Measurements from ENCODE around the gene PSORS1C1.
A peak's percentile ranks its signal among the peaks of the same experiment; 100 is the strongest.
"Not testable (repeated sequence)": the region's sequence is repeated elsewhere in the genome, so short reads cannot be mapped to it uniquely, and the experiment has no call there.

PSORS1C1 gene

GRCh38 chr6:31114541-31114878 is at the start of gene PSORS1C1:
PSORS1C1 (plus strand) TSS chr6:31114800; CDS start chr6:31129633, 14,833 bp downstream.
- DNase-seq (ENCODE audit: low read depth in 2 of 3, low spot score in 2 of 3), result no peak

GRCh38 chr6:31065556-31065955 is 49.0 kb upstream of the PSORS1C1 start:
- DNase-seq (ENCODE audit: low read depth in 2 of 3, low spot score in 2 of 3), result no peak

- DNase-seq (ENCODE audit: low read depth in 2 of 3, low spot score in 2 of 3), result not testable (repeated sequence)
These were observed 47.6 kb upstream of the PSORS1C1 start for GRCh38 chr6:31067028-31067427.

GRCh38 chr6:31067891-31068668 is 46.5 kb upstream of the PSORS1C1 start:
- DNase-seq (ENCODE audit: low read depth in 2 of 3, low spot score in 2 of 3), result not testable (repeated sequence)

GRCh38 chr6:31068669-31069340 is 45.8 kb upstream of the PSORS1C1 start:
- peak; percentile 23 to 44 (median 26) for DNase-seq (ENCODE audit: low read depth in 2 of 3, low spot score in 2 of 3)

GRCh38 chr6:31070711-31071197 is 43.8 kb upstream of the PSORS1C1 start:
- no peak for DNase-seq (ENCODE audit: low read depth in 2 of 3, low spot score in 2 of 3)

- no peak for DNase-seq (ENCODE audit: low read depth in 2 of 3, low spot score in 2 of 3)
These were observed 40.2 kb upstream of the PSORS1C1 start for GRCh38 chr6:31074401-31074800.

GRCh38 chr6:31075528-31075927 is 39.1 kb upstream of the PSORS1C1 start:
- DNase-seq (ENCODE audit: low read depth in 2 of 3, low spot score in 2 of 3), result no peak

- DNase-seq (ENCODE audit: low read depth in 2 of 3, low spot score in 2 of 3), result no peak
These were observed 38.0 kb upstream of the PSORS1C1 start for GRCh38 chr6:31076611-31077010.

- DNase-seq (ENCODE audit: low read depth in 2 of 3, low spot score in 2 of 3), result peak in 1 of 3 experiments; percentile 45
These were observed 34.8 kb upstream of the PSORS1C1 start for GRCh38 chr6:31079656-31080261.

GRCh38 chr6:31081872-31082271 is 32.7 kb upstream of the PSORS1C1 start:
- no peak for DNase-seq (ENCODE audit: low read depth in 2 of 3, low spot score in 2 of 3)

GRCh38 chr6:31083742-31084354 is 30.8 kb upstream of the PSORS1C1 start:
- DNase-seq (ENCODE audit: low read depth in 2 of 3, low spot score in 2 of 3), result no peak

- DNase-seq (ENCODE audit: low read depth in 2 of 3, low spot score in 2 of 3), result no peak
These were observed 27.7 kb upstream of the PSORS1C1 start for GRCh38 chr6:31086788-31087440.

GRCh38 chr6:31087494-31088089 is 27.0 kb upstream of the PSORS1C1 start:
- peak; percentile 48 to 88 (median 82) for DNase-seq (ENCODE audit: low read depth in 2 of 3, low spot score in 2 of 3)

GRCh38 chr6:31090275-31090972 is 24.2 kb upstream of the PSORS1C1 start:
- no peak for DNase-seq (ENCODE audit: low read depth in 2 of 3, low spot score in 2 of 3)

GRCh38 chr6:31090973-31091364 is 23.6 kb upstream of the PSORS1C1 start:
- no peak for DNase-seq (ENCODE audit: low read depth in 2 of 3, low spot score in 2 of 3)

GRCh38 chr6:31091680-31092079 is 22.9 kb upstream of the PSORS1C1 start:
- DNase-seq (ENCODE audit: low read depth in 2 of 3, low spot score in 2 of 3), result no peak

- no peak for DNase-seq (ENCODE audit: low read depth in 2 of 3, low spot score in 2 of 3)
These were observed 22.4 kb upstream of the PSORS1C1 start for GRCh38 chr6:31092238-31092637.

GRCh38 chr6:31092769-31093505 is 21.7 kb upstream of the PSORS1C1 start:
- no peak for DNase-seq (ENCODE audit: low read depth in 2 of 3, low spot score in 2 of 3)

All from activated CD8-positive, alpha-beta memory T cell treated with anti-CD3 and anti-CD28 coated beads for 48 hours (primary cell).